CD4-positive, alpha-beta T cell treated with Interleukin-4 for 4 hours (primary cell): ENCODE results near the gene ARMC5.
"Not testable (repeated sequence)": the region's sequence is repeated elsewhere in the genome, so short reads cannot be mapped to it uniquely, and the experiment has no call there.

Experiments
- DNase-seq: peaks from one replicate; pipeline ENCODE4 v3.0.0-alpha.2; 2020

The ARMC5 gene

GRCh38 chr16:31480851-31481536 is 21.7 kb downstream of the ARMC5 start:
- no peak for DNase-seq

DNA sequence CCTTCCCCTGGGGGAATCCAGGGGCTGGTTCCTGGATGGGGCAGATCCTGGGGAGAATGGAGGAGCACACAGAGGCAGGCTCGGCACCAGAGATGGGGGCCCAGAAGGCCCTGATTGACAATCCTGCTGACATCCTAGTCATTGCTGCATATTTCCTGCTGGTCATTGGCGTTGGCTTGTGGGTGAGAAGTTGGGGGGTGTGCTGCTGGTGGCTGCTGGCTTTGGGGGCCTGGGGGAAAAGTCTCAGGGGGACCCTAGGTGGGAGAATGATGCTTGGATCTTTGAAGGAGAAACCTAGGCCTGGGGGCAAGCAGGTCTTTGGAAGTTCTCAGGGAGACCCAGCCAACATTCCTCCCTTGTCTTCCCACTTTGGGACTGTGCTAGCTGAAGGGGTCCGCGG is 23.8 kb downstream of the ARMC5 start, which contains the start of gene SLC5A2:
Gene SLC5A2 (plus strand): TSS at position 43 of the 400 bp plus-strand sequence. CDS start 14 bp downstream, at position 57.
- no peak for DNase-seq

DNA sequence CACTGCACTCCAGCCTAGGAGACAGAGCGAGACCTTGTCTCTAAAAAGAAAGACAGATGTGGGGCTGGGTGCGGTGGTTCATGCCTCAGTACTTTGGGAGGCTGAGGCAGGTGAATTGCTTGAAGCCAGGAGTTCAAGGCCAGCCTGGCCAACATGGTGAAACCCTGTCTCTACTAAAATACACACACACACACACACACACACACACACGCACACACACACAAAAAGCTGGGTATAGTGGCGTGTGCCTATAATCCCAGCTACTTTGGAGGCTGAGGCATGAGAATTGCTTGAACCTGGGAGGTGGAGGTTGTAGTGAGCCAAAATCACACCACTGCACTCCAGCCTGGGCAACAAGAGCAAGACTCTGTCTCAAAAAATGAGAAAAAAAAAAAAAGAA is 24.7 kb downstream of the ARMC5 start:
- not testable (repeated sequence) for DNase-seq

- no peak for DNase-seq
Measured at GRCh38 chr16:31484491-31485171, 25.3 kb downstream of the ARMC5 start.

DNA sequence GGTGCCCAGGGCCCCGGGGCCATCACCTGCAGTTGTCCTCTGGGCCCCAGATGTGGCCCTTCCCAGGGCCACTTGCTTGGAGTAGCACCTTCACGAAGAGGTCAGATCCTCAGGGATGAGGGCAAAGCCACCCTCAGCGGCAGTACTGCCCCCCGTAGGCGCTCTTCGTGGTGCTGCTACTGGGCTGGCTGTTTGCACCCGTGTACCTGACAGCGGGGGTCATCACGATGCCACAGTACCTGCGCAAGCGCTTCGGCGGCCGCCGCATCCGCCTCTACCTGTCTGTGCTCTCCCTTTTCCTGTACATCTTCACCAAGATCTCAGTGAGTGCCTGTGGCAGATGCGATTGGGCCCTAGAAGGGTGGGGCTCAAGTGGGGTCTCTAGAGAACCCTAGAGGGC is 26.3 kb downstream of the ARMC5 start:
- no peak for DNase-seq

DNA sequence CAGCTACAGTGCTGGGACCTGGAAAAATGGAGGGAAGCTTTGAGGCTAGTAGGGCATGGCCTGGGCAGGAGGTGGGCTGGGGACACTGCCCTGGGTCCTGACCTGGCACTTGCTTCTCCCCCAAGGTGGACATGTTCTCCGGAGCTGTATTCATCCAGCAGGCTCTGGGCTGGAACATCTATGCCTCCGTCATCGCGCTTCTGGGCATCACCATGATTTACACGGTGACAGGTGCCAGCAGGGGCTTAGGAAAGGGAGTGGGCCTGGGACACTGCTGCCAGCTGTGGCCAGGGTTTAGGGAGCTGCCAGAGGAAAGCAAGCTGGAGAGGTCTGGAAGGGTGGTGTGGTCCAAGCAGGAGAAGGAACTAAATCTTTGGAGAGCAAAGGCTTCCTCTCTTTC is 26.7 kb downstream of the ARMC5 start:
- no peak for DNase-seq

DNA sequence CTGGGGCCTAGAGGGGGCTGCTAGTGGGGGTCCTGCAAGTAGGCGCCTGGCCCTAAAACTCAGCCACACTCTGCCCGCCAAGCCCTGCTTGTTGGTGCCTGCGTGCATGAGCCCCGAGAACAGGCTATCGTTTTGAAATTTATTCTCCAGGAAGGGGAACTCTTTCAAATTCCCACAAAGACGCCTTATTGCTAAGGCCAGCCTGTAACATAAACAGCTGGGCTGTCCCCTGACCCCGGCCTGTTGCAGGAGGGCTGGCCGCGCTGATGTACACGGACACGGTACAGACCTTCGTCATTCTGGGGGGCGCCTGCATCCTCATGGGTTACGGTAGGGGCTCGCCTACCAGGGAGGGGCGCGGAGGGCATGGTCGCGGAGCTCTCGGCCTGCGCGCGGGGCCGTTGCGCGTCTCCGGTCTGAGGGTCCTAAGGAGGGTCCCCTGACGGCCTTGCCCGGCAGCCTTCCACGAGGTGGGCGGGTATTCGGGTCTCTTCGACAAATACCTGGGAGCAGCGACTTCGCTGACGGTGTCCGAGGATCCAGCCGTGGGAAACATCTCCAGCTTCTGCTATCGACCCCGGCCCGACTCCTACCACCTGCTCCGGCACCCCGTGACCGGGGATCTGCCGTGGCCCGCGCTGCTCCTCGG is 27.9 kb downstream of the ARMC5 start:
- DNase-seq = no peak

DNA sequence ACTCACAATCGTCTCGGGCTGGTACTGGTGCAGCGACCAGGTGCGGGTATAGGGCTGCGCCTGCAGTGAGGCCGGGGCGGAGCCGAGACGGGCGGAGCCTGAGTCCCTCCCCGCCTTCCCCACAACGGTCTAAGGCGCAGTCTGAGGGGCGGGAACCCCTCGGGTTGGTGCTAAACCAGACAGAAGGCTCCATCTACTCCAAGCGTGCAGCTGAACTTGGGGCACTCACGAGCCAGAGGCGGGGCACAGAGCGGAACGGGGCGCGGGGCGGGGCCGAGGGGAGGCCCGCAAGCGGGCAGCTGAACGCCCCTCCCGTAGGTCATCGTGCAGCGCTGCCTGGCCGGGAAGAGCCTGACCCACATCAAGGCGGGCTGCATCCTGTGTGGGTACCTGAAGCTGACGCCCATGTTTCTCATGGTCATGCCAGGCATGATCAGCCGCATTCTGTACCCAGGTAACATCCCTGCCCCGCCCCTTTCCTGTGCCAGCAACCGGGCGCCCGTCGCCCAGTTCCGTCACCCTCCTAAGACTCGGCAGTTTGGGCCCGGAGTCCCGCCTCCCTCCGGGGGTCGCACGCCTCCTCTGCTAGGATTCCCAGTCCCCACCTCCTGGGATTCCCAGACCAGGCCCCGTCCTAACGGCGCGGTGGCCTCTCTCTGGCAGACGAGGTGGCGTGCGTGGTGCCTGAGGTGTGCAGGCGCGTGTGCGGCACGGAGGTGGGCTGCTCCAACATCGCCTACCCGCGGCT is 28.6 kb downstream of the ARMC5 start:
- peak; percentile 80 for DNase-seq

DNA sequence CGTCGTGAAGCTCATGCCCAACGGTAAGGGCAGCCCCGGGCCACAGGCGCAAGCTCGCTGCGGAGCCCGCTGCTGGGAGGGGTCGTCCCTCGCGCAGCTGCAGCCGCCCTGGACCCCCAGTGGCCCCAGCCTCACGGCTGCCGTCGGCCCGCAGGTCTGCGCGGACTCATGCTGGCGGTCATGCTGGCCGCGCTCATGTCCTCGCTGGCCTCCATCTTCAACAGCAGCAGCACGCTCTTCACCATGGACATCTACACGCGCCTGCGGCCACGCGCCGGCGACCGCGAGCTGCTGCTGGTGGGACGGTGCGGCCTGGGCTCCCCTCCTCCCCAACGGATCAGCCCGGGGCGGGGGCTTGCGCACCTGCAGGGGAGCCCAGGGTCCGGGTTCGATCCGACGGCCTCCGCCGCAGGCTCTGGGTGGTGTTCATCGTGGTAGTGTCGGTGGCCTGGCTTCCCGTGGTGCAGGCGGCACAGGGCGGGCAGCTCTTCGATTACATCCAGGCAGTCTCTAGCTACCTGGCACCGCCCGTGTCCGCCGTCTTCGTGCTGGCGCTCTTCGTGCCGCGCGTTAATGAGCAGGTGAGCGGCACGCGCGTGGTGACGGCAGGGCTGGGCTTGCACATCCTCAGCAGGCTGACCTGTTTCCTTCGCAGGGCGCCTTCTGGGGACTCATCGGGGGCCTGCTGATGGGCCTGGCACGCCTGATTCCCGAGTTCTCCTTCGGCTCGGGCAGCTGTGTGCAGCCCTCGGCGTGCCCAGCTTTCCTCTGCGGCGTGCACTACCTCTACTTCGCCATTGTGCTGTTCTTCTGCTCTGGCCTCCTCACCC is 29.4 kb downstream of the ARMC5 start:
- DNase-seq = no peak

GRCh38 chr16:31489298-31489564 is 29.9 kb downstream of the ARMC5 start:
- no peak for DNase-seq

- no peak for DNase-seq
Measured at GRCh38 chr16:31489616-31490584, 30.6 kb downstream of the ARMC5 start.

DNA sequence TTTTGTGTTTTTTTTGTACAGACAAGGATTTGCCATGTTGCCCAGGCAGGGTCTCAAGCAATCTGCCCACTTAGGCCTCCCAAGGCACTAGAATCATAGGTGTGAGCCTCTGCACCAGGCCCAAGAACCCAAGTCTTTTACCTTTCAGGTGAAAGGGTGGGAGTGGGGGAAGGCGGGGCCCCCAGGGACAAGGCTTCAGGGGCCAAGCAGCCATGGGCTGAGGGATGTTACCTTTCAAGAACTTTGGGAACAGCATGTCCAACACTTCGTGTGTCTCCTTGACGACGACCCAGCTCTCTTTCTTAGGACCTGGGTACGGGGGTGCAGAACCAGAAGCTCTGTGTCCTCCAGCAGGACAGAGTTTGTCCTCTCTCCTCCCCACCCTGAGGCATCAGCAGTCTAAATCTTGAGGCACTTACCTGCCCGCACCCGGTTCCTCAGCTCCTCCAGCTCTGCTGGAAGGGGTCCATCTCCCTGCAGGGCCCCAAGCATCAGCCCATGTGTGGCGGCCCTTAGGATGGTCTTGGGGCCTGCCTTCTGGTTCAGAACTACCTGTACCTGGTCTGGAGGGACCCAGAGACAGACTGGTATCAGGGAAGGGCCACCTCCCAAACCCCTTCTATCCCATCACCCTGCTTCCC is 32.6 kb downstream of the ARMC5 start:
- no peak for DNase-seq

GRCh38 chr16:31493506-31494125 is 34.3 kb downstream of the ARMC5 start:
- no peak for DNase-seq

DNA sequence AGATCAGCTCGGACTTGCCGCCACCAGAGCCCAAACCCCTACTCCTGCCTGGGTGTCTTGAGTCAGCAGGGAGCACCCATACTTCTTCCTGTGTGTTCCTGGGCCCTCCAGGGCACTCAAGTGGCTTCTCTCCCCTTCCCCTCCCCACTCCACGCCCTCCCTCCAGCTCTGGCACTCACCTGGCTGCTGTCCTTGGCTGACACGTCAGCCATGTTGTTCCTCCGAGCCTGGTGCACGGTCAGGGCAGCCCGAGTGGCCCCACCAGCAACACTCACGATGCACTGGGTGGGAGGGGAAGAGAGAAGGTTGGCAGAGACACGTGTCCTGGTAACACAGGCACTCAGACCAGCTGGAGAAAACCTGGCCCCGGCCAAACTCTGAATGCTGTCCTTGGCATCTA is 37.4 kb downstream of the ARMC5 start:
- DNase-seq = no peak

DNA sequence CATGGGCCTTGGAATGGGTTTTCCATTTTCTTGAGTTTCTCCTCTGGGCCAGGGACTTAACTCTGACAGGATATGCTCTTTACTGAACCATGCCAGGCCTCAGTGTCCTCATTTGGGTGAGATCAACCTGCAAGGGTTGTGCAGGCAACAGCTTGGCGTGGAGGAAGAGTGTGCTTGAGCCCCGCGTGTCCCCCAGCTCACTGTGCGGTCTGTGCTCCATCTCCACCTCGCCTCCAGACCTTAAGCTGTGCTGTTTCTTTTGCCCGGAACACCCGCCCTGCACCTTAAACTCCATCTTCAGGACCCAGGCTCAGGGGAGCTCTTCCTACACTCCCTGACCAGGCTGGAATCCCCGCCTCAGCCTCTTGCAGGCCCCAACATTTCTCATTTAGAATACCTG is 39.2 kb downstream of the ARMC5 start:
- DNase-seq = no peak

- DNase-seq = no peak
Measured at GRCh38 chr16:31499928-31500327, 40.6 kb downstream of the ARMC5 start.

- no peak for DNase-seq
Measured at GRCh38 chr16:31501226-31501965, 42.1 kb downstream of the ARMC5 start.

DNA sequence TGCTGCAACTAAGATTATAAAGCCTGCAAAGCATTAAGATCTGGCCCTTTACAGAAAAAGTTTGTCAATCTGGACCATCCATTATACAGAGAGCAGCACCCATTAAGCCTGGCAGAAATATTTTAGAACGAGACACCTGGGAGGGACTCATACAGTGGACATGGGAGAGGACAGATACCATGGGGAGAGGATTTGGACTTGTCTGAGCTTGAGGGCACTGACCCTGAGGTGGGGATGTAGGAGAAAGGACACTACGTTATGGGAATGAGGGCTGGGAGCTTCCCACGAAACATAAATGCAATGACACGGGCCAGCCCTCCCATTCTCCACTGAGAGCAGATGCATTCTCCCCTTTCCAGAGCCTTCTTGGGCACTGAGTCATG is 42.7 kb downstream of the ARMC5 start:
- DNase-seq = no peak

- no peak for DNase-seq
Measured at GRCh38 chr16:31502981-31503380, 43.7 kb downstream of the ARMC5 start.

GRCh38 chr16:31503555-31503954 is 44.3 kb downstream of the ARMC5 start:
- DNase-seq = not testable (repeated sequence)
